CD4-positive, alpha-beta T cell treated with Interleukin-10 for 1 hour (primary cell): ENCODE results near the gene PHLDA2.
"Not testable (repeated sequence)": the region's sequence is repeated elsewhere in the genome, so short reads cannot be mapped to it uniquely, and the experiment has no call there.

Source experiments
- DNase-seq: peaks from one replicate; pipeline ENCODE4 v3.0.0-alpha.2; 2020

PHLDA2 gene

DNA sequence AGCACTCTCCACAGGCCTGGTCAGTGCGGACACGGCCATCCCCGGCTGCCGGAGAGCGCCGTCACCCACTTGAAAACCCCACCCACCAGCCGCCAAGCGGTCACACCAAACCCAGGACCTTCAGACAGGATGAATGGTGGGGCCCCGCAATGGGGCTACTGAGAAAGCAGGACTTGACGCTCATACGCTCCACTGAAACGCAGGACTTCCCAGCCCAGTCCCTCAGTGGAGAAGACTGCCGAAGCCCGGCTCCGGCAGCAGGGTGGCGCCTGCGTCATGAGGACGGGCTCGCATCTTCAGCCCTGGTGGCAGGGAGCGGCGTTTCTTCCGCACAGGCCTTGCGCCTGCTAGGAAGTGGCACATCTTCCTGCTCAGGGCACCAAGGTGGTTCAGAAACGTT is 15.3 kb upstream of the PHLDA2 start:
- DNase-seq = no peak

DNA sequence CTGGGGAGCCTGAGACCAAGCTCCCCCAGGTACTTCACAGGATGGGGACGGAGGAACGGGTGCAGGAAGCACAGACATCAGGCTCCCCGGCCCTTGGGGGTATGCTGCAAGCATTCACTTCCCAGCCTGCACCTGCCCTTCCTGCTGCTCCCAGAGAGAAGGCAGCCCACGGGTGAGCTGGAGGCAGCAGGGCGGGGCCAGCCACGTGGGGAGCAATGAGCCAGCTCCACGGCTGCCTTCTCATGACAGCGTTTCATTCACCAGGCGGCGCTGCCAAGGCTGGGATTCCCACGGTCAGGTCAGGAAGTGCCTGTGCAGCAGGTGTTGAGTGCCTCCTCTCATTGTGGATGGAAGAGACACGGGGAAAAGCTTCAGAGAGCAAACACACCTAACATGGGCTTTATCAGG is 14.5 kb upstream of the PHLDA2 start:
- no peak for DNase-seq

DNA sequence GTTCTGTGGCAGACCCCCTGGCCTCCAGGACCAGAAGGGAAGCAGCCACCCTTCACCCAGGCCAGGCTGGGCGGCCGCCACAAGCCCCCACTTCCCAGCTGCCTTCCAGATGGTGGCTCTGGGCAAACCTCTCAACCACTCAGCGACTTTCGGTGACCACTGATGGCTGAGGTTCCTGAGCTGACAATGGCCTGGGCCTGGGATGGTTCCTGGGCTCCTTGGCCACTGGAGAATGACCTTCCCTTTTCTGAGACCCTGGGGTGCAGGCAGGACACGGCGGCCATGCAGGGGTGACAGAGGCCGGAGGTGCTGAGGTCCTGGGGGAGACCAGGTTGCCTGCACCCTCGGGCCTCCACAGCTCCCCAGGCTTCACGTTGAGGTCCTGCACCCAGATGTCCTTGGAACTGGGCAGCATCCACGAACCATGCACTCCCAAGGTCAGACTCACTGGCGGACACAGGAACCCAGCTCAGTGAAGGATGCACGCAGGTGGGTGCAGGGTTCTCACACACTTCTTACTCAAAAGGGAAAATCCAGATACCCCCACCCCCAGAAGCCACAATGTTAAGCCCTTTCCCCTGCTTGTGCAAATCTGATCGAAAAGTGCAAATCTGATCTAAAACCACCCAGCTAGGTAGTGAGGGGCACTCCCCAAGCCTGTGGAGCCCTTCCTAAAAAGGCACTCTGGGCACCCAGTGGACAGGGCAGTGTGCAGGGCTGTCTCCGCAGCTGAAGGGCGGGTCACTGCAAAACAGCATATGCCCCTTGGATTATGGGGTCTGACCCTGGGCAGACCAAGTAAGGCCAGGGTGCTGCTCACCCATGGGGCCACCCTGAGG is 13.9 kb upstream of the PHLDA2 start:
- DNase-seq = no peak

DNA sequence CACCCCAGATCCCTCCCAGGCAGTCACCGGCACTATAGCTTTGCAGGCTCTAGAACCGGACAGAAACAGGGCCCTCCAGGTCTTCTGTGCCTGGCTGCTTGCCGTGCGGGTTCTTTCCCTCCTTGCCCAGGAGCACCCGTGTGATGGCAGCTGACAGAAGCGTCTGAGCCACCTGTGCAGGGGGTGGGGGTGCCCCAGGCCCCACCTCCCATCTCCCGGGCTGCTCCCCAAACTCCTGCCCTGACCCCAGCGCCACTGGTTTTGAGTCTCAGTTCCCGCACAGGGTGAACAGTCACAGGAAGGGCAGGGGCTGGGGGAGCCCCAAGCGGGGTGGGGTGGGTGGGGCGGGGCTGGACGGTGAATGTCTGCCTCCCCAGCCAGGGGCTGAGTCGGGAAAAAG is 13.2 kb upstream of the PHLDA2 start:
- no peak for DNase-seq

DNA sequence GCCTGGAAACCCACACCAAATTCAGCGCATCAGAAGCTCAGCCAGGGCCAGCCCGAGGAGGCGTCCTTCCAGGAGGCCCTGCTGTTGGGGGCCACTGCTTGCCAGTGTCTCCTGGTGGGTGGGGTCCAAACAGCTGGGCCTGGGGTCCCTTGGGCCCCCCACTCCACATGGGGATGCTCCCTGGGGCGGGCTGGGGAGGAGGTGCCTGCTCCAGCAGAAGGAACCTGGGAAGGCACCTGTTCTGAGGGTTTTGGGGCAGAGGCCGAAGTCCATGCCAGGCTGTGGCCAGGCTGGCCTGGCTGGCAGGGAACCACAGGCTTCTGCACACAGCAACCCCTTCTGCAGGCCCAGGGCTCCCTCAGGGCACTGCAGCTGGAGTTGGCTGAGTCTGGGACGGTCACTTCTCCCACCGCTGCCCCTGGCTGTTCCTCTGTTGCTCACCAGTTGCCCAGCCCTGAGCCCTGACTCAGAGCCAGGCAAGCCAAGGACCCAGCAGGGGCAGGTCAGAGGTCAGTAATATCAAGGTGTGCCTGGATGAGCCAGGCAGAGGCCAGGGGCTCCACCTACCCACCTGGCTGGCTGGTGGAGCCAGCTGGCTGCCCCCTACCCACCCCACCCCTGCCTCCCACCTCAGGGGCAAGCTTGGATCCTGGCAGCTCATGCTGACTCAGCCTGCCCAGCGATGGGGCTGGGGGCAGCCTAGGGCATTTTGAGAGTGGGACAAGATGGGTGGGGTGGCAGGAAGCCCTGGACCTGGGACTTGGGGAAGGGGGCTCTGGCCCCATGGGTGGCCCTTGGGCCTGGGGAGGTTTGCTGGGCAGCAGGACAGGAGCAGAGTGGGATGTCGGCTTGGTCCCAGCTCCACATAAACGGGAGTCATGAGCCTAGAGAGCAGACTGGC is 12.0 kb upstream of the PHLDA2 start:
- DNase-seq = no peak

DNA sequence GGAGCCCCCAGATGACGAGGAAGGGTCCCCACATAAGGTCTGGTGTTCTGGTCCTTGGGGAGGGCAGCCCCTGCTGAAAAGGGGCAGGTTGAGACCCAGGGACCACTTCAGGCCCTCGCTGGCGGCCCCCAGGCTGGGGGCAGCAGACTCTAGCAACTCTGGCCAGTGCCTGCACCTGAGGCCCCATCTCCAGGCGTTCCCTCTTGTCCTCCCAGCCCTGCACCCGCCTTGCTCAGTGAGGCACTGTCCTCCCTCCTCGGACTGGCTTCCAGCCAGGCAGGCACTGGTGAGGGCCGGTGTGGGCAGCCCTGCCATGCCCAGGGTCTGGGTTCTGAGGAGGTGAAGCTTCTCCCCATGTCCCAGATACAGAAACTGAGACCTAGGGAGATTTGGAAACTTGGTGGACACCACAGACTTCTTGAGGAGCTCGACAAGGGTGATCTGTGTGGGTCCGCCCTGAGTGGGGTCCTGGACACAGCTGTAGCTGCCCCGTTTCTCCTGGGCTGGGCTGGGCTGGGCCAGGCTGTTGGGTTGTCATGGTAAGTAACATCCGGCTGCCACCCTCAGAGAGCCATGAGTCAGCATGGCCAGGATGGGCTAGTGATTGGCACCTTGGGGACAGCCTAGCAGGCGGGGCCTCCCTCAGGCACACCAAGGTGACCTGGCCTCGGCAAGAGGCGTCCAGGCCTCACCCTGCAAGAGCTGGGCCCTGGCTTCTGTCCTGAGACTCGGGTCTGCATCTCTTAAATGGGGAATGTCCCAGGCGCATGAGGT is 11.1 kb upstream of the PHLDA2 start:
- peak; percentile 54 for DNase-seq

DNA sequence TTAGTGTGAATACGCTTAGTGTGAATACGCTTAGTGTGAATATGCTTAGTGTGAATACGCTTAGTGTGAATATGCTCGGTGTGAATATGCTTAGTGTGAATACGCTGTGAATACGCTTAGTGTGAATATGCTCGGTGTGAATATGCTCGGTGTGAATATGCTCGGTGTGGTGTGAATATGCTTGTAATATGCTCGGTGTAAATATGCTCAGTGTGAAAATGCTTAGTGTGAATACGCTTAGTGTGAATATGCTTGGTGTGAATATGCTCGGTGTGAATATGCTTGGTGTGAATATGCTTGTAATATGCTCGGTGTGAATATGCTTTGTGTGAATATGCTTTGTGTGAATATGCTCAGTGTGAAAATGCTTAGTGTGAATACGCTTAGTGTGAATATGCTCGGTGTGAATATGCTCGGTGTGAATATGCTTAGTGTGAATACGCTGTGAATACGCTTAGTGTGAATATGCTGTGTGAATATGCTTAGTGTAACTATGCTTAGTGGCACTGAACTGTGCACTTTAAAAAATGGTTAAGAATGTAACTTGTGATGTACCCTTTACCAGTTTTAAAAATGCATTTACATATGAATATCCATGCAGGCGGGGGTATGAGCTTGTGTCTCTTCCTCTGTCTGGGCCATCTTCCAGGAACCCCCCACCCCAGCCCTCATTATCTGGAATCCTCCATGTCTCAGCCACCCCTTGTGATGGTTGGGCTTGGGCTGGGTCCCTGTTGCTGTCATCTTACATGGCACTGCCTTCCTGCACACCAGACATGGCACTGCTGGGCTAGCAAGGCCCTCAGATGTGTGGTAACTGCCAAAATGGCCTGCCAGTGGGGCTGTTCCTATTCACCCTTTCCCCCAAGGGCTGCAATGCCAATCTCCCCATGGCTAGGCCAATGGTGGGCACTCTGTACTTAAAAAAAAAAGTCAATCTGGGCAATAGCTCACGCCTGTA is 9.5 kb upstream of the PHLDA2 start:
- DNase-seq = not testable (repeated sequence)

DNA sequence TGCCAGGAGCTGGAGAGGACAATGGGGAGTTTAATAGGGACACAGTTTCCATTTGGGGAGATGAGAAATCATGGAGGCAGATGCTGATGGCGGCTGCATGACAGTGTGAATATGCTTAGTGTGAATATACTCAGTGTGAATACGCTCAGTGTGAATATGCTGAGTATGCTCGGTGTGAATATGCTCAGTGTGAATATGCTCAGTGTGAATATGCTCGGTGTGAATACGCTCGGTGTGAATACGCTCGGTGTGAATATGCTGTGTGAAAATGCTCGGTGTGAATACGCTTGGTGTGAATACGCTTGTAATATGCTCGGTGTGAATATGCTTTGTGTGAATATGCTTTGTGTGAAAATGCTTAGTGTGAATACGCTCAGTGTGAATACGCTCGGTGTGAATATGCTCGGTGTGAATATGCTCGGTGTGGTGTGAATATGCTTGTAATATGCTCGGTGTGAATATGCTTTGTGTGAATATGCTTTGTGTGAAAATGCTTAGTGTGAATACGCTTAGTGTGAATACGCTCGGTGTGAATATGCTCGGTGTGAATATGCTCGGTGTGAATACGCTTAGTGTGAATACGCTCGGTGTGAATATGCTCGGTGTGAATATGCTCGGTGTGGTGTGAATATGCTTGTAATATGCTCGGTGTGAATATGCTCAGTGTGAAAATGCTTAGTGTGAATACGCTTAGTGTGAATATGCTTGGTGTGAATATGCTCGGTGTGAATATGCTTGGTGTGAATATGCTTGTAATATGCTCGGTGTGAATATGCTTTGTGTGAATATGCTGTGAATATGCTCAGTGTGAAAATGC is 8.6 kb upstream of the PHLDA2 start:
- DNase-seq = not testable (repeated sequence)

DNA sequence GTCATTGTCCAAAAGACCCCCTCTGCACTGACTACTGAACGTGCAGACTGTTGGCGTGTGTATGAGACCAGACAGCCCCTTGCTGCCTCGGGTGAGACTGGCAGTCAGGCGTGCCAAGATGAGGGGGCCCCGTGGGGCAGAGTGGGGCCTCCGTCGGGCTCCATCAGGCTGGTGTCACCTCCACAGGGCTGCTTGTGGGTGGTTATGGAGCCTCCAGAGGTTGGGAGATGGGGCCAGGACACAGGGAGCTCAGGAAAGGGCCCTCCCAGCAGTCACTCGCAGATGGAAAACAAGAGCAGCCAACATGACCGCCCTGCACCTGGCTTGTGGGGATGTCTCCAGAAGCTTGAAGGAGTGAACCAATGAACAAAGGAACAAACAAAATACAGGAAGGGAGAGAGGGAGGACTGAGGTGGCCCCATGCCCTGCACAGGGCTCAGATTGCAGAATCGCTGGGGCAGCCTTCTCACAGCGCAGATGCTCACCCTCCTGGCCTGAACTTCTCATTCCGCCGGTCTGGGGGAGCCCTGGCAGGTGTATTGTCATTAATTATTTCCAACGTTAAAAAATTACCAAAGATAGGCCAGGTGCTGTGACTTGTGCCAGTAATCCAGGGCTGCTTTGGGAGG is 5.5 kb upstream of the PHLDA2 start:
- no peak for DNase-seq

DNA sequence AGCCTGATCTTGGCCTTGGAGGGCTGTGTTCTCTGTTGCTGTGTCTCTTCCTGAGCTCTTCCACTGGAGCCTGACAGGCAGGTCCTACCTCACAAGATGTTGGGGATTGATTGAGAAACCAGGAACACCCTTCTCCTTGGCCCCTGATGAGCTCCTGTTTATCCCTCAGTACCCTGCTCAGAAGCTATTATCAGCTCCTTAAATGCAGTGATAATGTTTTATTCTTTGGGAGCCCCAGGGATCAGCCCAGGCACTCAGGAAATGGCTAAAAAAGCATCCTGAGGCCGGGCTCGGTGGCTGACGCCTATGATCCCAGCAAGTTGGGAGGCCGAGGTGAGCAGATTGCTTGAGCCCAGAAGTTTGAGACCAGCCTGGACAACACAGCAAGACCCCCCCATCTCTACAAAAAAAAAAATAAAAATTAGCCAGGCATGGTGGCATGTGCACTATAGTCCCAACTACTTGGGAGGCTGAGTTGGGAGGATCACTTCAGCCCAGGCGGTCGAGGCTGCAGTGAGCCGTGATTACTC is 4.9 kb upstream of the PHLDA2 start:
- DNase-seq = no peak

DNA sequence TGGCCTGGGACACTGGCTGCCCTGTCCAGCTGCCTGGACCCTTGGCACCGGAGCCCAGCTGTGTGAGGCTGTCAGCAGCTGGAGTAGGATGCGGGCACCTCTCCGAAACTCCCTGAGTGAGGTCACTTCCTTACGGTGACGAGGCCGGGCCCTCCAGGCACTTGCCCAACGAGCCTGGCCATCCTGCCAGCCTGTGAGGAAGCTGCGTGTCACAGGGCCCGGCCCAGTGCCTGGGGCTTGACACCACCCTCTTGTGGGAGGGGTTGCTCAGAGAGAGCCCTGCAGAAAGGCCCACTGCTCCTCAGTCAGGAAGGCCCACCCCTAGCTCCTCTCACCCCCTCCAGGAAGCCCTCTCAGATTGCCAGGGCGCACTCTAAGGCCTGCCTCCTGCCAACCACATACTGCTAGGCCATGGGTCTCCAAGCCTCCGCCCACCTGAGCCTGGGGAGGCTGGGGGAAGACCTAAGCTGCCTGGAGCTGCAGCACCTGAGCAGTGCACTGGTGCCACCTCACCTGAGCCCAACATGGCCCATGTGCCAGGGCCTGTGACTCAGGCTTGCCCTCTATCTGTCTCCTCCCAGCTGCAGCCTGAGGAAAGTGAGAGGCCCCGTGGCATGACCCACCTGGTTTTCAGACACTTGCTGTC is 4.3 kb upstream of the PHLDA2 start:
- peak; percentile 66 for DNase-seq

DNA sequence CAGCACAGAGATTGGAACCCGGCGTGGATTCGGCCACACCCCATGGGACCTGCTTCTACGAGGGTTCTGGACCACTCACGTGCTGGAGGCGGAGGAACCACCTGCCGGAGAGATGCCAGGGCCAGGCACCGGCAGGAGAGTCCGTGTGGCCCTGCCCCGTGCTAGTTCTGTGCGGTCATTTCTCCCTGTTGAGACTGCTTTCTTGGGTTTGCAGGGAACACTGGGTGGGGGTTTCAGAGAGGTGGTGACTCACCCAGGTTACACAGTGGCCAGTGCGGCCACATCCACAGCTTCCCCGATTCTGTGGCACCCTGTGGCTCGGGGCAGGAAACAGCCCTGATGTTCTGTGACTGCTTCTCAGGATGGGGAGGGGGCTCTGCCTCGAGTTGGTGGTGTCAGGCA is 3.6 kb upstream of the PHLDA2 start:
- DNase-seq = no peak

DNA sequence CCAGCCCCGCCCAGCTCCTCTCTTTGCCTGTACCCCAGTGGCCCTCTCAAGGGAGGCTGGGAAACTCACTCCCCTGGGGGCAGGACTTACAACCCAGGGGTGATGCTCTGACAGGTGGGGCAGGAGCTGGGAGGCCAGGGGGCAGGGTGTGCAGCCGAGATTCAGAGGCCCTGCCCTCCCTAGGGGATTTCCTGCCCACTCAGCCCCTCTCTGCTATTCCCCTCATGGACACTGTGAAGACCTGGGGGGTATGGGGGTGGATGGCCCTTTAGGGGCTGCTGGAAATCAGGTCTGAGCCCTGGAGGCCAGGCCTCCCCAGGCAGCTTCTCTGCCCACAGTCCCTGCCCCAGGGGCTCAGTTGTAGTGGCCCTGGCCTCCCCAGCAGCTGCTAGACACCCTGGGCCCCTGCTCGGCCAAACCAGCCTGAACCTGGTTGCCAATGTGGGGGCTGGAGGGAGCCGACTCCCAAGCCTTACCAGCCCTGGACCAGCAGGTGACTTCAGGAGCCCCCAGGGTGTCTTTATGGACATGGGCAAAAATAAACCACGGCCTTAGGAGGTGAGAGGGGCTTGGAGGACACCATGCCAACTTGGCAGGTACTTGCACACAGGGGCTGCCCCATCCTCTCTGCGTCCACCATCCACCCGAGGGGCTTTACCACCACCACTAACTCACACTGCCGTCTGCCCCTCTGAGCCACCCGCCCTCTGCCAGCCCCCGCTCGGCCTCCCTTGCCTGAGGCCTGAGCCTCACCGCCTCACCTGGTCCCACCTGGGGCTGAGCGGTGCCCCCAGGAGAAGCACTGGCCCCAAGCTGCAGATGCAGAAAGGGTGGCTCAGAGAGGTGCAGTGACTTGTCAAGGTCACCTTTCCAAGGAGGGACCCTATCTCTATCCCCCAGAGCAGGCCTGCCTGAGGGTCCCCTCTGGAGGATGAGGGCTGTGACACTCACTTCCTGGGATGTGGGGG is 2.8 kb upstream of the PHLDA2 start:
- DNase-seq = no peak

DNA sequence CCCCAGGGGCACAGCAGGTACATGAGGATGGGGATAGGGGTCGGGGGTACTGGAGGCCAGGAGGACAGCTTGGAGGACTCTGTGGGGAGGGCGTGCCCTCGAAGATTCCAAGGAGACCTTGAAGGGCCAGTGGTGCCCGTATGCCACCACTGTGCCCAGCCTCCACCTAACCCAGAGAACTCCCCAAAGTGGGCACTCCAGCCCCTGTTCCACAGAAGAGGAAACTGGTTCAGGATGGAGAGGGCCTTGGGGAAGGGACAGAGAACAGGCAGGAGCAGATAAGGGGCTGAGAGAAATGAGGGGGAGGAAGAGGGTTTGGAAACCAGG is 2.2 kb upstream of the PHLDA2 start:
- no peak for DNase-seq

DNA sequence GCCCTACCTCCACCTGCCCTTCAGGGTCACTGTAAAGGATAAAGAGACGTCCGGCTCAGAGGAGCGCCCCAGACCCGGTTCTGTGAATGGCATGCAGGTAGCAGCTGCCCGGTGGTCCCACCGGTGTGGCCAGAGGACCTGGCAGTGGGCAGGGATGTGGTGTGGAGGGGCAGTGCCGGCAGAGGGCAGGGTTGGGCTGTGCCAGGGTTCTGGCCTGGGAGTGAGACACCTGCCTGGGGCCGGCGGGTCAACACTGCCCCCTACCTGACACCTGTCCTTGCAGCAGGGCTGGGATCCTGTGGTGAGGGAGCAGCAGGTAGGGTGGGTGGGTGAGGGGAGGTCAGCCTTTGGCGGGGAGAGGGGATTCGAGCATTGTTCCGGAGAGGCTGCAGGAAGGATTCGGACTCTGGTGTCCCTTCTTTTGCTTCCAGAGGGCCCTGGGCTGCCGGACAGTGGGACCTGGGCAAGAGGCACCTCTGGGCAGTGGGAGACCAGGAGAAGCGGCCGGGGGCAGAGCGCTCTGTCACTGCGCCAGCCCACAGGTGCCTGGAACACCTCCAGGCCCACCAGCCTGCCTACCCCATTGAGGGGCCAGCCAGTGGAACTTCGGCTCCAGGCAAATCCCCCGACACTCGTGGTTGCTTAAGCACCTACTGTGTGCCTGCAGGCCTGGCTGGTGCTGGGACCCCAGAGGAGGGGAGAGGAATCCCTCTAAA is 1.6 kb upstream of the PHLDA2 start:
- DNase-seq = peak; percentile 59

DNA sequence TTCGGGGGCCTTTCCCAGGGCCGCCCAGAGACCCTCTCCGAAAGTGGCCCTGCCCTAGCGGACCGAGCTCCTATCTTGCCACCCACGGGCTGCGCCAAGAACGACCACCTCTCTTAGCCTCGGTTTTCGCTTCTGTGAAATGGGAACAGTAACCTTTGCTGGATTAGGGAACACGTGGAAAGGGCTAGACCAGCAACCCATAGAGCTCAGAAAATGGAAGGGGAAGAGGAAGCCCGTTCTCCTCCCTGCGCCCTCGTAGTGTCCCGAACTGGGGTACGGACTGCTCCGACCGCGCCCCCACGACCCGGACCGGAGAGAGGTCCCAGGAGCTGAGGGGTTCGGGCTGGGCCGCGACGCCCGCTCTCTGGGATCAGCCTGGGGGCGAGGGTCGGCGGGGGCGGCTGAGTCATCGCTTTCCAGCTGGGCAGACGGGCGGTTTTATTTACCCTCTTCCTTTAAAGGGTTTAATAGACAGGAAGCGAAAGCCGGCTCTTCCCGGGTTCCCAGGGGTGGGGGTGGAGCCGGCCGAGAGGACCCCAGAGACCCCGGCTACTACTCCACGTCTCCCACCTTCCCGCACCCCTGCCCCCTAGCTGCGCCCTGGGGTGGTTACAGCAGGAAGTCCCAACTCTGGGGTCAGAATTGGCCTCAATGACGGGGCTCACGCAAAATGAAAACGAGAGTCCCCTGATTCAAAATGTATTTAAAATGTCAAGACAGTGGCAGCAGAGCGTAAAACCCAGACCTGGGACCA is 907 bp upstream of the PHLDA2 start:
- peak; percentile 43 for DNase-seq

DNA sequence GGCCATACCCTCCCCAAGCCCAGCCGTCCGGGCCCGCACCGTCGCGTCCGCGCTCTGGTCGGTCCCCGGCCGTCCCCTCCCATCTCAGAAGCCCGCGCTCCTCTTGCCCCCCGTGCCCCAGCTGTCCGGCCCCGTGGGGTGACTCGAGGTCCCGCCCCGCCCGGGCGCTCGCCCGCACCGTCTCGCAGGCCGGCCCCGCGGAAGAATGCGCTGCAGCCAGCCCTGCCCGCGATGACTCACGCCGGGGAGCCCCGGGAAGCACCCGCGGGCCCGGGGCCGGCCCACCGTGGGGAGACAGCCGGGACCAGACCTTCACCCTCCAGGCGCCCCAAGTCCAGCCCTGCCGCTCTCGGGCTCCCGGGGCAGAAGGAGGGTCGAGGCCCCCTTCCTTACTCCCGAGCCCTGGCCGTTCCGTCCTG is 320 bp upstream of the PHLDA2 start:
- peak; percentile 40 for DNase-seq
